Inferior parietal cortex (tissue), 1 donor: ENCODE results near the gene DSCAML1.

Experiments
- DNase-seq: peaks from one replicate; pipeline ENCODE4 v3.0.0-alpha.2; 2016; ENCODE audit errors: extremely low spot score

DSCAML1 gene

GRCh38 chr11:117668321-117668751 lies 128.7 kb downstream of the DSCAML1 start:
- DNase-seq = no peak

GRCh38 chr11:117664897-117665296 lies 132.1 kb downstream of the DSCAML1 start:
- no peak for DNase-seq

GRCh38 chr11:117663821-117664220 lies 133.2 kb downstream of the DSCAML1 start:
- peak; percentile 66 for DNase-seq

- peak; percentile 65 for DNase-seq
Observed at GRCh38 chr11:117663414-117663813, 133.6 kb downstream of the DSCAML1 start.

GRCh38 chr11:117662671-117663269 lies 134.2 kb downstream of the DSCAML1 start:
- no peak for DNase-seq

- DNase-seq = no peak
Observed at GRCh38 chr11:117662255-117662654, 134.8 kb downstream of the DSCAML1 start.

GRCh38 chr11:117658809-117659208 lies 138.2 kb downstream of the DSCAML1 start:
- no peak for DNase-seq

- DNase-seq = peak; percentile 81
Observed at GRCh38 chr11:117657794-117658193, 139.2 kb downstream of the DSCAML1 start.

- DNase-seq = no peak
Observed at GRCh38 chr11:117654281-117655255, 142.4 kb downstream of the DSCAML1 start.

GRCh38 chr11:117652521-117652920 lies 144.5 kb downstream of the DSCAML1 start:
- no peak for DNase-seq

- DNase-seq = no peak
Observed at GRCh38 chr11:117649296-117650055, 147.5 kb downstream of the DSCAML1 start.

GRCh38 chr11:117647872-117648271 lies 149.1 kb downstream of the DSCAML1 start:
- DNase-seq = no peak

GRCh38 chr11:117647207-117647606 lies 149.8 kb downstream of the DSCAML1 start:
- DNase-seq = no peak

GRCh38 chr11:117646411-117646810 lies 150.6 kb downstream of the DSCAML1 start:
- no peak for DNase-seq

- DNase-seq = no peak
Observed at GRCh38 chr11:117644403-117645155, 152.4 kb downstream of the DSCAML1 start.

GRCh38 chr11:117643606-117644300 lies 153.3 kb downstream of the DSCAML1 start:
- no peak for DNase-seq

- DNase-seq = no peak
Observed at GRCh38 chr11:117642835-117643234, 154.2 kb downstream of the DSCAML1 start.

- DNase-seq = no peak
Observed at GRCh38 chr11:117642396-117642795, 154.6 kb downstream of the DSCAML1 start.

- peak; percentile 86 for DNase-seq
Observed at GRCh38 chr11:117641008-117641915, 155.8 kb downstream of the DSCAML1 start.

GRCh38 chr11:117640041-117640440 lies 157.0 kb downstream of the DSCAML1 start:
- DNase-seq = no peak
